ENCODE measurements around the gene IQCK.
"Not testable (repeated sequence)": the region's sequence is repeated elsewhere in the genome, so short reads cannot be mapped to it uniquely, and the experiment has no call there.

The IQCK gene, protein sequence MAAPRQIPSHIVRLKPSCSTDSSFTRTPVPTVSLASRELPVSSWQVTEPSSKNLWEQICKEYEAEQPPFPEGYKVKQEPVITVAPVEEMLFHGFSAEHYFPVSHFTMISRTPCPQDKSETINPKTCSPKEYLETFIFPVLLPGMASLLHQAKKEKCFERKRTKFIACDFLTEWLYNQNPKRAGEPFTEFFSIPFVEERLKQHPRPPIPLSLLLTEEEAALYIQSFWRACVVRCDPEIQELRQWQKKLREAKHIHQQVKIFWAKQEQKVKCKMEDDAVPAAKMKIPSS

DNA sequence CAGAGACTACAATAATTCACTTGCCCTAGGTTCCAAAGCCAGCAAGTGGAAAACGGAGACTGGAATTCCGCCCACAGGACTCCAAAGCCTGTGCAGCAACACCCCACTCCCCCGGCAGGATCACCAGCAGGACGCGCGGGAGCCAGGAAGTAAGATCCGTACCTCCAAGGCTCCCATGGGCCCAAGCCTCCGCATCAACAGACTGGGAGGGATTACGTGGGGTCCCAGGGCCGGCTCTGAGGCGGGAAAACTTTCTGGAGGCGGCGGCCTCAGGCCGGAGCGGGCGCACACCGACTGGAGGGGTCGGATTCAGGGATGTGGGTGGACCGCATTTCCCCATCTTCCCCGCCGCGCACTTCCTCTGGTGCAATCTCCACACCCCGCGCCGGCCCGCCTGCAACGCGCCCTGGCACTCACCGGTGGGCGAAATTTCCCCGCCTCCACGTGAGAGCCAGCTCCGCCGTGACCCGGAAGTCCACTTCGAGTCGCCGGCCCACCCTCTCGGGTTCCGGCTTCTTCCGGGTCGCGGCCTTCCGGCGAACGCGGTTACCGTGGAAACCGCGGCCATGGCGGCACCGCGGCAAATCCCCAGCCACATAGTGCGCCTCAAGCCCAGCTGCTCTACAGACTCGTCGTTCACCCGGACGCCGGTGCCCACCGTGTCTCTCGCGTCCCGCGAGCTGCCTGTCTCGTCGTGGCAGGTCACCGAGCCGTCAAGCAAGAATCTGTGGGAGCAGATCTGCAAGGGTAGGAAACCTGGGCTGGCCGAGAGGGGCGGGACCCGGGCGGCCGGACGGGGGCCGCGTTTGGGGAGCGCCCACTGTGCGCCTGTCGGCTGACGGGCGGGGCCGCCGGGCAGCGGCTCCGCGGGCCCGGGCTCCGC, at the start of gene IQCK, which contains the start of gene KNOP1:
TSS of gene IQCK (plus strand) at position 531 of the 883 bp plus-strand sequence. CDS start at position 567, 36 bp downstream.
TSS of gene KNOP1 (minus strand) at position 487 of the 883 bp plus-strand sequence. CDS start 3,192 bp downstream, outside the sequence.
- DNase-seq = peak; percentile 93

DNA sequence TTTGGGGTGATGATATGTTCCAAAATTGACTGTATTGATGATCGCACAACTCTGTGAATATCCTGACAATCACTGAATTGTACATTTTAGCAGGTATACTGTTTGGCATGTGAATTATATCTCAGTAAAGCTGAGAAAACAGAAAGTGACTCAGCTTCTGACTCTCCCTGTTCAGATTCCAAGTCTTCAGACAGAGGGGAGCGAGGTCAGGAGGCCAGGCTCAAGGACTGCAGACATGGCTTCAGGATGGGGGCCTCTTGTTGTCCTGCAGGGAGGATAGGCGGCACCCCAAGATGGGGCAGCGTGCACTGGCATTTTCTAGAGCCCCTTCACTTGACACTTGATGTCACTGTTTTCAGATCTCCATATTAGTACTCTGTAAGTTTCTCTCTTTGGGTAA, 45.7 kb upstream of the IQCK start:
- DNase-seq = no peak

DNA sequence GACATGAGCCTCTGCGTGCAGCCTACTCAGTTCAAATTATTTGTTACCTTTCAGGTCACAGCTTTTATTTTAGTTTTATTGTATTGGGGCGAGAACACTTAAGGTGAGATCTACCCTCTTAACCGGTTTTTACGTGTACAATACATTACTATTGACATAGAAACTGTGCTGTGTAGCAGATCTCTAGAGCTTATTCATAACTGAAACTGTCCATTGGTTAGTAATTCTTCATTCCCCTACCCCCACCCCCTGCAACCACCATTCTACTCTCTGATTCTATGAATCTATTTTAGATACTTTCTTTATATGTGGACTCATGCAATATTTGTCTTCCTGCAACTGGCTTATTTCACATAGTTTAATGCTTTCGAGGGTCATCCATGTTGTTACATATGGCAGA, 43.6 kb upstream of the IQCK start:
- no peak for DNase-seq

DNA sequence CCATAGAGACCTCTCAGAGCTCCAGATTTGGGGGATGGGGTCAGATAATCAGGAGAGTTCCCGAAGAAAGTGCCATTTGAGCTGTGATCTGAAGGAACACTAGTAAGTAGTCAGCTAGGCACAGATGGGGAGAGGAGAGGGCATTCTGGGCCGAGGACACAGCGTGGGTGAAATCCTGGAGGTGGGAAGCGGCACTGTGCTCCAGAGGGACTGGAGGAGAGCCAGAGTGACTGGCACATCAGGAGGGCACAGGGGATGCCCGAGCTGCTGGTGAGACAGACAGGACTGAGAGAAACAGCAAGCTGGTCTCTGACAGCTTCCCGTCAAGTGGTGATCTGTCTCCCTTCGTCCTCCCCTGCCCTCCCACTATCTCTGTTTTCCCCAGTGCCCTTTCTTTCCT, 40.7 kb upstream of the IQCK start:
- DNase-seq = no peak

DNA sequence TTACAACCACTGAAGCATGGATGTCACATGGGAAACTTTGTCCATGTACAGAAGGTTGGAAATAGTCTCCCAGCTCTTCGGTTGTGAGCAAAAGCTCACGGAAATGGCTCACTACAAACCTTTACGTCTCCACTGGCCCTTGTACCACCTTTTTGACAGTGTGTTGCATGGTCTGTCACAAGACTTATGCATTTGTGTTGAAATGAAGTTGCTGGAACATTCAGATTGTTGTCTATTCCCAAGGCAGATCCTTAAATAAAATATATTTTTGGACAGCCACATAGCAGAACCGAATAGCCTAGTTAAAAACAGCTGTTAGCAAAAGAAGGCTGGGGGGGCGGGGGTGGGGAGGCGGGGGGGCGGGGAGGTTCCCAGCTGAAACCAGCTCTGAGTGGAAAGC, 39.3 kb upstream of the IQCK start:
- no peak for DNase-seq

DNA sequence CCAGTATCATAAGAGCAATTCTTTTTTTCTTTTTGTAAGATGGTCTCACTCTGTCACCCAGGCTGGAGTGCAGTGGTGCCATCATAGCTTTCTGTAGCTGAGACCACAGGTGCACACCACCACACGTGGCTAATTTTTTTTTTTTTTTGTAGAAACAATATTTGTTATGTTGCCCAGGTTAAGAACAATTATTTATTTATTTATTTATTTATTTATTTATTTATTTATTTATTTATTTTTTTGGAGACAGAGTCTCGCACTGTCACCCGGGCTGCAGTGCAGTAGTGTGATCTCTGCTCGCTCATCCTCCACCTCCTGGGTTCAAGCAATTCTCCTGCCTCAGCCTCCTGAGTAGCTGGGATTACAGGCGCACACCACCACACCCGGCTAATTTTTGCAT, 38.8 kb upstream of the IQCK start:
- not testable (repeated sequence) for DNase-seq

DNA sequence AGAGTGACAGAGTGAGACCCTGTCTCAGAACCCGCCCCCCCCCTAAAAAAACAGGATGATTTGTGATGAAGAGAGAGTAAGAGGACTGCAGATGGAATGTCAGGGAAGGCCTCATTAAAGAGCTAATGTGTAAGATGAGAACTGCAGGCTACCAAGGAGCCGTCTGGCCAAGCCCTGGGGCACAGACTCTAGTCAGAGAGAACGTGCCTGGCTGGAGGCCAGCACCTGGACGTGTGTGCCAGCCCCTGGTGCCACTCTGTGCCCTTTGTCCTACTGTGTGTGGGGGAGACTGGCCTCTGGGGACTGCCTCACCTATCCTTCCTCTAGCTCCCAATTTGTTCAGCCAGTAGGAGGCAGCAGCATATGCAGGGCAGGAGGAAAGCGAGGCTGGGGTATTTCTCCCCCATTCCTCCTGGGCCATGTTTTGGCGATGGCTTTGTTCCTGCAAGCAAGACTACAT, 37.2 kb upstream of the IQCK start:
- DNase-seq = no peak

DNA sequence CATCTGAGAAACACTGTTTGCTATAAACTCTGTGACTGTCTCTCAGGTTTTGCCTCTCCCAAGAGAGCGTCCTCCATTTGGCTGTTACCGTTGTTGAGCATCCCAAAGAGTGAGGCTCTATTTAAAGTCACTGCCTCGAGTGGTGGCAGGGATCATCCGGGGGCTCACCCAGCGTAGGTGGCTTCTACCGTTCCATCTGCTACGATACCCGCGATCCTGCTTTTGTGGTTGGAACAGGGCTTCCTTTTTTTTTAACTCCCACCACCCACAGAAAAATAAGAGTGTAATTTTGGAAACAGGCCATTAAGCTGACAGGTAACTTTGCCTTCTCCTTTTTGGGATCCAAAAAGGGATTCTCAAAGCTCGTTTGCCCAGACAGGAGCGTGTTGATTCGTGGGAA, 36.4 kb upstream of the IQCK start:
- DNase-seq = no peak

DNA sequence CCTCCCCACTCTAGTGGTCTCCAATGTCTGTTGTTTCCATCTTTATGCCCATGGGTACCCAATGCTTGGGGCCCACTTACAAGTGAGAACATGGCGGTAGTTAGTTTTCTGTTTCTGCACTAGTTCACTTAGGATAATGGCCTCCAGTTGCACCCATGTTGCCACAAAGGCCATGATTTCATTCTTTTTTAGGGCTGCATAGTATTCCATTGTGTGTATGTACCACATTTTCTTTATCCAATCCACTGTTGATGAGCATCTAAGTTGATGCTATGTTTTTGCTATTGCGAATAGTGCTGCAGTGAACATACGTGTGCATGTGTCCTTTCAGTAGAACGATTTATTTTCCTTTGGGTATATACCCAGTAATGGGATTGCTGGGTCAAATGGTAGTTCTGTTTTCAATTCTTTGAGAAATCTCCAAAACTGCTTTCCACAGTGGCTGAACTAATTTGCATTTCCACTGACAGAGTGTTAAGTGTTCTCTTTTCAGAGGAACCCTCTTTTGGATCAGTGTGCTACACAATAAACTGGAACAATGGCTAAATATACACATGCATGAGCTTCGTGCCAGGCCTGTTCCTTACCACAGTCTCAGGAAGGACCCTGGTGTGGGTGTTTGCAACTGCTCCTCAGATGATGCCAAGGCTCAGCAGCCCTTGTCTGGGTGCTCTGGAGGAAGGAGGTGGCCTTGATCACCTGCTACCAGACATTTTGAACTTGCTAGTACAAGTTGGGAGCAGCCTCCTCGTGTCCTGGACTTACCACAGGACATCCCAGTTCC, 34.4 kb upstream of the IQCK start:
- no peak for DNase-seq

GRCh38 chr16:19685176-19685575, 32.9 kb upstream of the IQCK start:
- no peak for DNase-seq

DNA sequence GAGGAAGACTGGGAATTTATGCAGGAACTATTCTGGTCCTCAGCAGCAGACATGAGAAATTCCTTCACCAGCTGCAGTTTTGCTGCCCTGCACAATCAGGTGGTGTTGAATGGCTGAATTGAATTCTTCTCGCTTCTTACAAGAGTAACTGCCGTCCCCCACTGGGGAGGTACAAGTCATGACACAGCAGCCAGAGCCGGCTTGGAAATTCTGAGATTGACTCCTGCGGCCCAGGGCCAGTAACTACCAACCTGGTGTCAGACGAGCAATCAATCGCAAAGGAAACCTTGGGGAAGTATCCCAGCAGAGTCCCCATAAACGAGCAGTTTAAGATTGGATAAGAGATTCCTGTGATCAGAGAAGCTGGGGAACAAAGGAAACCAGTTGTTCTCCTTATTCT, 30.8 kb upstream of the IQCK start:
- DNase-seq = no peak

- no peak for DNase-seq
These were observed 29.6 kb upstream of the IQCK start for GRCh38 chr16:19688396-19689024.

DNA sequence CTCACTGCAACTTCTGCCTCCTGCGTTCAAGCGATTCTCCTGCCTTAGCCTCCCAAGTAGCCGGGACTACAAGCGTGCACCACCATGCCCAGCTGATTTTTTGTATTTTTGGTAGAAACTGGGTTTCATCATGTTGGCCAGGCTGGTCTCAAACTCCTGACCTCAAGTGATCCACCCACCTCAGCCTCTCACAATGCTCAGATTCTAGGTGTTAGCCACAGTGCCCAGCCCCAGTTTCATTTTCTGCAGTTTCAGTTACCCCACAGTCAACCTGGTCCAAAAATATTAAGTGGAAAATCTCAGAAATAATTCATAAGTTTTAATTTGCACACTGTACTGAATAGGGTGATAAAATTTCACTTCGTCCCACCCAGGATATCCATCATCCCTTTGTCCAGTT, 28.7 kb upstream of the IQCK start:
- no peak for DNase-seq

DNA sequence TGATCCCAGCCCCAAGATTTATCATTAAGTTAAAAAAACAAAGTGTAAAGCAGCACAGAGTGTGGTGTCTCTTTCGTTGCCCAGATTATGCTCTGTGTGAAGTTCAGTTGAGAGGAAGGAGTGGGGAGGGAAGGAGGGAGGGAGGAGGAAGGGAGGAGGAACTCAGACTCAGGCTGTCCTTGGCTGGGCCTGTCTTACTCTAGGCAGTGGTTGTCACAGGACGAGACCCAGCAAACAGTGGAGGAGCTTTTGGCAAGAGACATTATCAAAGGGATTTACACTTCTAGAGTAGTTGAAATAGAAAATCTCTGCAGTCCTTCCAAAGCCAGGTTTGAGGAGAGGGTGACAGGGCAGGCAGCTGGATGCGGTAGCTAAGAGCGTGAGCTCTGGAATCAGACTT, 27.9 kb upstream of the IQCK start:
- DNase-seq = no peak

DNA sequence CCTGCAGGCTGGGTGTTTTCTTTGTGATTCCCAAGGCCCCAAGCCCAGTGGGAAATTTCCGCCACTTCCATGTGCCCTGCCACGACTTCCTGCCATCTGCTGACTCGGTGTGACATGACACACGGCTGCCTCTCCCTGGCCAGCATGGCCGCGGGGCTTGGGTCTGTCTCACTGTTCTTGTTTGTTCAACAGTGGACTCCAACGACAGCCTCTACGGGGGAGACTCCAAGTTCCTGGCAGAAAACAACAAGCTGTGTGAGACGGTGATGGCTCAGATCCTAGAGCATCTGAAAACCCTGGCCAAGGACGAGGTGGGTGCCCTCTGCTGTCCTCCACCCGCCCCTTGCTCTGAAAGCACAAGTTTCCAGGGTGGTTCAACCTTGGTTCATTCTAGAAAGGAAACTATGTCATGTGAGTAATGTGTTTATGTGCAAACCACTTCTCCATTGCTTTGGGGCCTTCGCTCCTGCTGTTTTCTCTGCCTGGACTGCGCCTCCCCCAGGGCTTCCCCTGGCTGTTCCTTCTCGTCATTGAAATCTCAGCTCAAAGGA, 26.8 kb upstream of the IQCK start:
- no peak for DNase-seq

- no peak for DNase-seq
These were observed 23.1 kb upstream of the IQCK start for GRCh38 chr16:19694989-19695388.

DNA sequence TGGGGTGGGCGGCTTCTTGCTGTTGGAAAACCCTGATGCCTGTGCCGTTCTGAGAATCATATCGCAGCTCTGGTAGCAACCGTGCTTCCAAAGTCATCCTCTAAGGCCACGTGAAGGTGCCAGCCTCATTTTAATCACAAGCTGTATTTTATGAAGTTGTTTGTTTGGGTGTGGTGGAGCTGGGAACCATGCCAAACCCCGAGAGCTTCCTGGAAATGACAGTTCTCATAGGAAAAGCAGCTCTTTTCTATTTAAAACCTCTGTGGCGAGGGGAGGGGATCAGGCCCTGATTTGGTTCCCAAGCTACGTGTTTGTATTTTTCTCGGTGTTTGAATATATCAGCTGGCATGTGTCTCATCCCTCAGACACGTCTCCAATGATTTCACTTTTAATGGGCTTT, 21.7 kb upstream of the IQCK start:
- no peak for DNase-seq

DNA sequence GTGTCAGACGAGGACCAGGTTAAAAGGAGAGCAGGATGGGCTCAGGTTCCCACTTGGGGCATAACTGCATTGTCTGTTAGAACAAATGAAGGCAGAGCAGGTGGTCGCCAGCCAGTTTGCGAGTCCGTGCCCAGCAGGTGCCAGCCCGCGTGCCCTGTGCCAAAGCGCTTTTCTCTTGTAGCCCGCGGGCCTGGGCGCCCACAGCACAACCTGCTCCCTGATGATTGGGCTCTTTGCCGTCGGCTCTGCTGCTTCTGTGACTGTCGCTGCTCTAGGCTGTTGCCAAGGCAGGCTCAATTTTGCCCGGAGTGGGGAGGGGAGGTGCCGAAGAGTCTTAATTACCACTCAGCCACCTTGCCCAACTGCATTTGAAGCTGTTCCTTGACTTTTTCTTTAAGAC, 21.1 kb upstream of the IQCK start:
- no peak for DNase-seq

DNA sequence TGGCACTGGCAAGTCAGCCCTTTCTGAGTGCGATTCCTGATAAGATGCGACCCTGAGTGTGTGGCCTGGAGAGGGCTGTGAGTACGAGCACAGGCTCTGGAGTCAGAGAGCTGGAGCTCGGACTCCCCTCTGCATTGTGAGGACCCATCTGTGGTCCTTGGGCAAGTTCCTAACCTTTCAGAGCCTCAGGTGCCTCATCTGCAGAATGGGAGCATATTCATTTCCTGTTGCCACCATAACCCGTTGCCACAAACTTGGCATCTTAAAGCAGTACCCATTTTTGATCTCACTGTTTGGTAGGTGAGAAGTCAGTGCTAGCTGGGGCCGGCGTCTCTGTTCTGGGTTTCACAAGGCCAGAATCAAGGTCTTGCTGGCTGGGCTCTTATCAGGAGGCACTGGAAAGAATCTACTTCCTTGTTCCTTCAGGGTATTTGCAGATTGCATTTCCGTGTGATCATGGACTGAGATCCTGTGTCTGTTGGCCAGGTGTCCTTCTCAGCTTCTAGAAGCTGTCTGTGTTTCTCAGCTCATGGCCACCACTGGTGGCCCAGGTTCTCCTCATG, 20.2 kb upstream of the IQCK start:
- DNase-seq = no peak

GRCh38 chr16:19698480-19699465, 19.3 kb upstream of the IQCK start:
- no peak for DNase-seq

- DNase-seq = no peak
These were observed 18.6 kb upstream of the IQCK start for GRCh38 chr16:19699472-19699871.

Data from activated CD8-positive, alpha-beta memory T cell treated with anti-CD3 and anti-CD28 coated beads, Interleukin-2, amount 50 U/mL, for 48 hours (primary cell).